NT2/D1 (cell line): ENCODE results near the gene SYNPO2.

ENCODE experiments used
- DNase-seq: peaks from one replicate; pipeline ENCODE4 v3.0.0-alpha.2; 2011; ENCODE audit warnings: low read depth, low spot score
- H3K27me3 ChIP-seq: 2 replicates; pipeline ENCODE4 v1.6.0; 2011; ENCODE audit warnings: mild to moderate bottlenecking; ENCODE audit not compliant: insufficient read length, insufficient read depth
- H3K36me3 ChIP-seq: 2 replicates; pipeline ENCODE4 v1.6.1; 2011; ENCODE audit warnings: mild to moderate bottlenecking, low read length, mixed read lengths; ENCODE audit not compliant: insufficient read depth, insufficient read length
- H3K4me1 ChIP-seq: 2 replicates; pipeline ENCODE4 v1.5.1; 2011; ENCODE audit not compliant: insufficient read depth, insufficient read length
- H3K4me3 ChIP-seq: 2 replicates; pipeline ENCODE4 v1.5.1; 2011; ENCODE audit warnings: low read depth; ENCODE audit not compliant: insufficient read length
- H3K9ac ChIP-seq: 2 replicates; pipeline ENCODE4 v1.6.0; 2011; ENCODE audit warnings: low read depth; ENCODE audit not compliant: insufficient read length
- H3K9me3 ChIP-seq: 2 replicates; pipeline ENCODE4 v1.5.1; 2011; ENCODE audit warnings: mild to moderate bottlenecking, low read length; ENCODE audit not compliant: insufficient read depth
- SUZ12 ChIP-seq: IDR thresholded peaks from 2 replicates; pipeline ENCODE4 v1.6.1; 2011; ENCODE audit not compliant: insufficient read length, insufficient read depth; ENCODE audit errors: extremely low read depth
- YY1 ChIP-seq: IDR thresholded peaks from 2 replicates; pipeline ENCODE4 v1.6.1; 2011; ENCODE audit not compliant: insufficient read length, insufficient read depth
- ZNF274 ChIP-seq: IDR thresholded peaks from 2 replicates; pipeline ENCODE4 v1.6.1; 2011; ENCODE audit warnings: mild to moderate bottlenecking, low read depth, low read length

Gene SYNPO2

GRCh38 chr4:118848242-118848641 is 40.4 kb upstream of the SYNPO2 start:
- no peaks in the 10 kb centered on the region for H3K27me3 ChIP-seq
- H3K36me3 ChIP-seq: no peaks in the 10 kb centered on the region
- no peak overlapping the region for H3K9ac ChIP-seq
- no peak for DNase-seq
- no peaks in the 10 kb centered on the region for H3K9me3 ChIP-seq
- no peaks in the 10 kb centered on the region for H3K4me1 ChIP-seq
- TF ChIP-seq SUZ12 (no peak), ZNF274 (no peak), YY1 (no peak)
- H3K4me3 ChIP-seq: no peak overlapping the region

GRCh38 chr4:118848901-118849300 is 39.8 kb upstream of the SYNPO2 start:
- no peaks in the 10 kb centered on the region for H3K27me3 ChIP-seq

GRCh38 chr4:118849867-118850487 is 38.7 kb upstream of the SYNPO2 start:
- DNase-seq: peak; percentile 63
- Histone ChIP-seq H3K4me3 (no peak overlapping the region), H3K9me3 (no peaks in the 10 kb centered on the region), H3K27me3 (no peaks in the 10 kb centered on the region), H3K4me1 (no peaks in the 10 kb centered on the region), H3K36me3 (no peaks in the 10 kb centered on the region), H3K9ac (no peak overlapping the region)
- no peak for TF ChIP-seq YY1
- TF ChIP-seq SUZ12: no peak
- TF ChIP-seq ZNF274: no peak

More at GRCh38 chr4:118848901-118849300, 39.8 kb upstream of the SYNPO2 start:
- no peak for TF ChIP-seq YY1
- TF ChIP-seq SUZ12: no peak
- TF ChIP-seq ZNF274: no peak
- H3K9me3 ChIP-seq: no peaks in the 10 kb centered on the region
- no peak overlapping the region for H3K9ac ChIP-seq
- DNase-seq: no peak
- no peaks in the 10 kb centered on the region for H3K36me3 ChIP-seq
- H3K4me3 ChIP-seq: no peak overlapping the region
- H3K4me1 ChIP-seq: no peaks in the 10 kb centered on the region

GRCh38 chr4:118850488-118851173 is 38.0 kb upstream of the SYNPO2 start:
- TF ChIP-seq YY1 (no peak), SUZ12 (no peak), ZNF274 (no peak)
- Histone ChIP-seq H3K36me3 (no peaks in the 10 kb centered on the region), H3K9me3 (no peaks in the 10 kb centered on the region), H3K27me3 (no peaks in the 10 kb centered on the region), H3K9ac (no peak overlapping the region), H3K4me3 (no peak overlapping the region), H3K4me1 (no peaks in the 10 kb centered on the region)
- DNase-seq: no peak

- H3K27me3 ChIP-seq: no peaks in the 10 kb centered on the region
- no peaks in the 10 kb centered on the region for H3K9me3 ChIP-seq
- no peaks in the 10 kb centered on the region for H3K36me3 ChIP-seq
- DNase-seq: no peak
- H3K4me1 ChIP-seq: no peaks in the 10 kb centered on the region
- no peak overlapping the region for H3K9ac ChIP-seq
- TF ChIP-seq YY1: no peak
- H3K4me3 ChIP-seq: no peak overlapping the region
Measured at GRCh38 chr4:118857760-118858159, 30.9 kb upstream of the SYNPO2 start.

GRCh38 chr4:118858779-118859178 is 29.9 kb upstream of the SYNPO2 start:
- no peak for DNase-seq
- Histone ChIP-seq H3K4me1 (no peaks in the 10 kb centered on the region), H3K4me3 (no peak overlapping the region), H3K27me3 (no peaks in the 10 kb centered on the region), H3K9ac (no peak overlapping the region), H3K9me3 (no peaks in the 10 kb centered on the region), H3K36me3 (no peaks in the 10 kb centered on the region)
- TF ChIP-seq SUZ12 (no peak), ZNF274 (no peak), YY1 (no peak)

GRCh38 chr4:118865091-118865708 is 23.5 kb upstream of the SYNPO2 start:
- H3K9me3 ChIP-seq: peaks cover 8% of the 10 kb centered on the region
- TF ChIP-seq ZNF274: no peak
- no peak for TF ChIP-seq YY1
- TF ChIP-seq SUZ12: no peak
- no peak overlapping the region for H3K9ac ChIP-seq
- H3K27me3 ChIP-seq: no peaks in the 10 kb centered on the region
- H3K36me3 ChIP-seq: no peaks in the 10 kb centered on the region
- DNase-seq: no peak
- H3K4me1 ChIP-seq: no peaks in the 10 kb centered on the region
- H3K4me3 ChIP-seq: no peak overlapping the region

GRCh38 chr4:118866442-118866841 is 22.2 kb upstream of the SYNPO2 start:
- H3K9me3 ChIP-seq: peaks cover 8% of the 10 kb centered on the region
- H3K27me3 ChIP-seq: no peaks in the 10 kb centered on the region
- TF ChIP-seq SUZ12 (no peak), YY1 (no peak), ZNF274 (no peak)
- H3K36me3 ChIP-seq: no peaks in the 10 kb centered on the region
- no peak overlapping the region for H3K4me3 ChIP-seq
- H3K4me1 ChIP-seq: no peaks in the 10 kb centered on the region
- H3K9ac ChIP-seq: no peak overlapping the region
- DNase-seq: no peak
